Panc1 (cell line): ENCODE measurements around the gene SLC25A41. TPM values are rescaled to one million over a fixed set of nuclear protein-coding genes. Genes with fewer than 3 reads are reported as not detected.

Source experiments
- ATAC-seq: fragments of 200-7000 bp; cut with Tn5 transposase; 2 replicates; pipeline ENCODE4 v1.9.1; 2020; ENCODE audit warnings: mild to moderate bottlenecking, moderate library complexity
- BruUV-seq: library from RNA; stranded (reverse); fragments of 400-500 nt; replicated peaks from 2 replicates; lab custom pipeline; 2021; lab: Mats Ljungman, UMichigan
- CTCF ChIA-PET: fragments of 300-600 bp; sonication (Branson Sonifier 250); formaldehyde crosslinking; loops from one replicate; lab custom pipeline; 2022; ENCODE audit warnings: antibody characterized with exemption; lab: Charles Lee
- POLR2A ChIA-PET: fragments of 300-600 bp; sonication (Branson Sonifier 250); formaldehyde crosslinking; loops from one replicate; lab custom pipeline; 2022; ENCODE audit warnings: antibody characterized with exemption; lab: Charles Lee
- DNase-seq: peaks from one replicate; pipeline ENCODE4 v3.0.0-alpha.2; 2010; ENCODE audit warnings: low read depth, low spot score
- H3K27ac ChIP-seq: 2 replicates; pipeline ENCODE4 v1.5.1; 2011; ENCODE audit warnings: mild to moderate bottlenecking, low read length, inconsistent platforms
- H3K27me3 ChIP-seq: fragments of 200-500 bp; sonication (Bioruptor generic); 2 replicates; pipeline ENCODE4 v1.6.0; 2014; ENCODE audit warnings: low read length, inconsistent platforms; ENCODE audit not compliant: control insufficient read depth, insufficient read depth
- H3K36me3 ChIP-seq: fragments of 200-500 bp; sonication (Bioruptor generic); 2 replicates; pipeline ENCODE4 v1.5.1; 2014; ENCODE audit warnings: inconsistent platforms, mild to moderate bottlenecking, low read length, moderate library complexity; ENCODE audit not compliant: control insufficient read depth, insufficient read depth
- H3K4me1 ChIP-seq: 2 replicates; pipeline ENCODE4 v1.5.1; 2011; ENCODE audit warnings: inconsistent platforms, mild to moderate bottlenecking, low read length, moderate library complexity; ENCODE audit not compliant: control insufficient read depth, insufficient read depth
- H3K4me3 ChIP-seq, 2 experiments: 2 replicates each; pipeline ENCODE4 v1.5.1; 2011 to 2012; ENCODE audit warnings: low read depth in 2 of 2, low read length in 2 of 2, mild to moderate bottlenecking in 2 of 2, inconsistent platforms in 1 of 2, moderate library complexity in 1 of 2
- H3K9me3 ChIP-seq: fragments of 200-500 bp; sonication (Bioruptor generic); 2 replicates; pipeline ENCODE4 v1.5.1; 2014; ENCODE audit warnings: low read depth, mild to moderate bottlenecking, inconsistent platforms, low read length, moderate library complexity; ENCODE audit not compliant: control insufficient read depth, insufficient read depth
- POLR2AphosphoS5 ChIP-seq: IDR thresholded peaks from 2 replicates; pipeline ENCODE4 v1.6.1; 2012; ENCODE audit warnings: mild to moderate bottlenecking, low read depth, low read length, moderate library complexity
- REST ChIP-seq, 2 experiments: IDR thresholded peaks; 2 replicates each; pipeline ENCODE4 v1.6.1; 2011 to 2012; ENCODE audit warnings: low read depth in 2 of 2, control low read depth in 1 of 2, low read length in 1 of 2, mild to moderate bottlenecking in 1 of 2, moderate library complexity in 1 of 2; ENCODE audit not compliant: insufficient read depth in 1 of 2
- SIN3A ChIP-seq: IDR thresholded peaks from 2 replicates; pipeline ENCODE4 v1.6.1; 2012; ENCODE audit warnings: low read depth, mild to moderate bottlenecking, low read length, moderate library complexity, borderline replicate concordance; ENCODE audit not compliant: insufficient read depth
- TCF7L2 ChIP-seq: IDR thresholded peaks from 2 replicates; pipeline ENCODE4 v1.6.1; 2011; ENCODE audit warnings: mild to moderate bottlenecking, low read depth, low read length, inconsistent platforms
- in situ Hi-C: cut with HindIII; loops from 2 replicates; pipeline ENCODE4 v1.10.0; 2016; ENCODE audit warnings: low sequenced_read_pairs, low pct_unique_long_range_greater_than_20kb
- intact Hi-C: fragments of 100-400 bp; cut with micrococcal nuclease; formaldehyde crosslinking; loops from one replicate; pipeline ENCODE4 v1.10.0; 2022; ENCODE audit not compliant: unreplicated experiment
- total RNA-seq: library from RNA; stranded (reverse); gene quantifications from one replicate; pipeline ENCODE4 v1.2.1, GENCODE V29; 2021; ENCODE audit not compliant: unreplicated experiment
- TF ChIP-seq, protein P1 (sequence below): fragments of 450-650 bp; IDR thresholded peaks from 2 replicates; pipeline ENCODE4 v1.5.1; 2017; ENCODE audit warnings: mild to moderate bottlenecking

Gene SLC25A41
- total RNA-seq, 1 experiment from 2014 or later = 0.21 TPM

DNA sequence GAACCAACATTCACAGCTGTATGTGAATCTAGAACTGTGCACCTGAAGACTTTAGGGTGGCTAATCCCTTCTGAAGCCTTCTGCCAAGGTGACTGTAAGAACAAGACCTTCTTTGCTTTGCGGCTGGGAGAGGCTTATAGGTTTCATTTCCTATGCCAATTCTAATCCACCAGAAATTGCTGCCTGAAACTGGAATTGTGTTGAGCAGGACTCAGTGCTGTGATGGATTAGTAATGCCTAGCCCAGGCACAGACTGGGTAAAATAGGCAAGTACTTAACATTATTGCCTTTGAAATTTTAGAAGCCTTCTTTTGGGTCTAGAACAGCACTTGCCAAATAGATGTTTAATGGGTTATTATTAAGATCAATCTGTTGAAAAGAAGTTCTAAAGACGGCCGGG is 14.5 kb upstream of the SLC25A41 start:
- H3K4me1 ChIP-seq = no peaks in the 10 kb centered on the region
- intact Hi-C loops (no loop called here), in situ Hi-C loops (no loop called here)
- ATAC-seq (no peak), DNase-seq (no peak)
- no peaks in the 10 kb centered on the region for H3K36me3 ChIP-seq
- TF ChIP-seq SIN3A (no peak), POLR2AphosphoS5 (no peak), REST (IDR thresholded peaks at IDR 0.05; ENCODE audit: insufficient read depth in 1 of 2, low read depth in 2 of 2, low read length in 1 of 2) (no peak), TCF7L2 (no peak)
- TF ChIP-seq, protein P1, sequence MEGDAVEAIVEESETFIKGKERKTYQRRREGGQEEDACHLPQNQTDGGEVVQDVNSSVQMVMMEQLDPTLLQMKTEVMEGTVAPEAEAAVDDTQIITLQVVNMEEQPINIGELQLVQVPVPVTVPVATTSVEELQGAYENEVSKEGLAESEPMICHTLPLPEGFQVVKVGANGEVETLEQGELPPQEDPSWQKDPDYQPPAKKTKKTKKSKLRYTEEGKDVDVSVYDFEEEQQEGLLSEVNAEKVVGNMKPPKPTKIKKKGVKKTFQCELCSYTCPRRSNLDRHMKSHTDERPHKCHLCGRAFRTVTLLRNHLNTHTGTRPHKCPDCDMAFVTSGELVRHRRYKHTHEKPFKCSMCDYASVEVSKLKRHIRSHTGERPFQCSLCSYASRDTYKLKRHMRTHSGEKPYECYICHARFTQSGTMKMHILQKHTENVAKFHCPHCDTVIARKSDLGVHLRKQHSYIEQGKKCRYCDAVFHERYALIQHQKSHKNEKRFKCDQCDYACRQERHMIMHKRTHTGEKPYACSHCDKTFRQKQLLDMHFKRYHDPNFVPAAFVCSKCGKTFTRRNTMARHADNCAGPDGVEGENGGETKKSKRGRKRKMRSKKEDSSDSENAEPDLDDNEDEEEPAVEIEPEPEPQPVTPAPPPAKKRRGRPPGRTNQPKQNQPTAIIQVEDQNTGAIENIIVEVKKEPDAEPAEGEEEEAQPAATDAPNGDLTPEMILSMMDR = no peak
- BruUV-seq = no TSS peak
- ChIA-PET CTCF (no interaction called here), POLR2A (no interaction called here)
- no peak overlapping the region for H3K27ac ChIP-seq
- H3K27me3 ChIP-seq = no peaks in the 10 kb centered on the region
- no peaks in the 10 kb centered on the region for H3K9me3 ChIP-seq
- no peak overlapping the region for H3K4me3 ChIP-seq

- CTCF ChIA-PET = no interaction called here
- intact Hi-C loops = no loop called here
Observed at GRCh38 chr19:6446452-6446851, 12.9 kb upstream of the SLC25A41 start.

More at GRCh38 chr19:6446452-6446851, 12.9 kb upstream of the SLC25A41 start:
- in situ Hi-C loops = no loop called here
- Histone ChIP-seq H3K4me1 (no peaks in the 10 kb centered on the region), H3K36me3 (no peaks in the 10 kb centered on the region), H3K27ac (no peak overlapping the region), H3K27me3 (no peaks in the 10 kb centered on the region), H3K9me3 (no peaks in the 10 kb centered on the region), H3K4me3 (no peak overlapping the region)
- ATAC-seq (no peak), DNase-seq (no peak)
- POLR2A ChIA-PET = no interaction called here
- no peak for TF ChIP-seq SIN3A
- TF ChIP-seq, protein P1 = no peak
- no peak for TF ChIP-seq TCF7L2
- no peak for TF ChIP-seq REST (IDR thresholded peaks at IDR 0.05; ENCODE audit: insufficient read depth in 1 of 2, low read depth in 2 of 2, low read length in 1 of 2)
- no peak for TF ChIP-seq POLR2AphosphoS5
- no TSS peak for BruUV-seq
